HG03159 (cell line): Measurements from ENCODE around the gene USP13.
A peak's percentile ranks its signal among the peaks of the same experiment; 100 is the strongest.
"Not testable (repeated sequence)": the region's sequence is repeated elsewhere in the genome, so short reads cannot be mapped to it uniquely, and the experiment has no call there.

Source experiments
- ATAC-seq: cut with Tn5 transposase; IDR thresholded peaks from one replicate; pipeline ENCODE4 v1.9.1; 2021; ENCODE audit warnings: mild to moderate bottlenecking, moderate library complexity; ENCODE audit not compliant: unreplicated experiment

The USP13 gene, protein sequence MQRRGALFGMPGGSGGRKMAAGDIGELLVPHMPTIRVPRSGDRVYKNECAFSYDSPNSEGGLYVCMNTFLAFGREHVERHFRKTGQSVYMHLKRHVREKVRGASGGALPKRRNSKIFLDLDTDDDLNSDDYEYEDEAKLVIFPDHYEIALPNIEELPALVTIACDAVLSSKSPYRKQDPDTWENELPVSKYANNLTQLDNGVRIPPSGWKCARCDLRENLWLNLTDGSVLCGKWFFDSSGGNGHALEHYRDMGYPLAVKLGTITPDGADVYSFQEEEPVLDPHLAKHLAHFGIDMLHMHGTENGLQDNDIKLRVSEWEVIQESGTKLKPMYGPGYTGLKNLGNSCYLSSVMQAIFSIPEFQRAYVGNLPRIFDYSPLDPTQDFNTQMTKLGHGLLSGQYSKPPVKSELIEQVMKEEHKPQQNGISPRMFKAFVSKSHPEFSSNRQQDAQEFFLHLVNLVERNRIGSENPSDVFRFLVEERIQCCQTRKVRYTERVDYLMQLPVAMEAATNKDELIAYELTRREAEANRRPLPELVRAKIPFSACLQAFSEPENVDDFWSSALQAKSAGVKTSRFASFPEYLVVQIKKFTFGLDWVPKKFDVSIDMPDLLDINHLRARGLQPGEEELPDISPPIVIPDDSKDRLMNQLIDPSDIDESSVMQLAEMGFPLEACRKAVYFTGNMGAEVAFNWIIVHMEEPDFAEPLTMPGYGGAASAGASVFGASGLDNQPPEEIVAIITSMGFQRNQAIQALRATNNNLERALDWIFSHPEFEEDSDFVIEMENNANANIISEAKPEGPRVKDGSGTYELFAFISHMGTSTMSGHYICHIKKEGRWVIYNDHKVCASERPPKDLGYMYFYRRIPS

DNA sequence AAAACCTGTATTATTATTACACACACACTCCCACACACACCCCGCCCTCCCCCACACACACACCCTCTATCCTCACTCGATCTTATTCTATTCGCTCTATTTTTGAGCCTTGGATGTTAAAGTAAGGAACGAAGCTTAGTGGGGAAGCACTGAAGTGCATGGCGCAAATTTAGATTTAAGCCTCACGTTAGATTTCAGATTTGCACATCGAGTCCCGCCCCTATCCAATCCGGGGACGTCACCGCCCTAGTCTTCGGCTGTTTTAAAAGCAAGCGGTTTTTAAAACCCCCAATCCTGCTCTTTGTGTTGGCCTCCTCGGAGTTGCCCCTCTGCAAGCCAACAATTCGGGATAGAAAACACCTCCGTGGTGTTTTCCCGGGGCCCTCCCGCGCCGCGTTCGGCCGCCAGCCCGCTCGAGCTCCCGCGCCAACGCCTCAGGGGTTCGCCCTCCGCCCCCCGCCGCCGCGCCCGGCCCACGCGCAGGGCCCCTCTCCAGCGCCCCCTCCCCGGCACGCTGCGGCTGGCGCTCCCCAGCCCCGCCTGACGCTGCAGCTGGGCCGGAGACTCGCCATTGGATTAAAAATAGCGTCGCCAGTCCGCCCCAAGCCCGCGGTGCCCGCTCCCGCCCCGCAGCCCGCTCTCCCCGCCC, at the start of gene USP13:
TSS of gene USP13 (plus strand) at position 594 of the 649 bp plus-strand sequence. CDS start 186 bp downstream, outside the sequence.
- ATAC-seq, result peak; percentile 65

DNA sequence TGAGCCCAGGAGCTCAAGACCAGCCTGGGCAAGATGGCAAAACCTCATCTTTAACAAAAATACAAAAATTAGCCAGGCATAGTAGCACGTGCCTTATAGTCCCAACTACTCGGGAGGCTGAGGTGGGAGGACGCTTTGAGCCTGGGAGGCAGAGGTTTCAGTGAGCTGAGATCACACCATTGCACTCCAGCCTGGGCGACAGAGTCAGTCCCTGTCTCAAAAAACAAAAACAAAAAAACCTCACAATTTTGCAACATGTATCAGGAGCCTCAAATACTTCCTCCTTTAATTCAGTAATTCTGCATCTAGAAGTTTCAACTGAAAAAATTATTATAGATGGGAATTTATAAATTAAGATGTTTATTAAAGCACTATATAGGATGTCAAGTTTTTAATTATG, 49.5 kb upstream of the USP13 start:
- no peak for ATAC-seq

DNA sequence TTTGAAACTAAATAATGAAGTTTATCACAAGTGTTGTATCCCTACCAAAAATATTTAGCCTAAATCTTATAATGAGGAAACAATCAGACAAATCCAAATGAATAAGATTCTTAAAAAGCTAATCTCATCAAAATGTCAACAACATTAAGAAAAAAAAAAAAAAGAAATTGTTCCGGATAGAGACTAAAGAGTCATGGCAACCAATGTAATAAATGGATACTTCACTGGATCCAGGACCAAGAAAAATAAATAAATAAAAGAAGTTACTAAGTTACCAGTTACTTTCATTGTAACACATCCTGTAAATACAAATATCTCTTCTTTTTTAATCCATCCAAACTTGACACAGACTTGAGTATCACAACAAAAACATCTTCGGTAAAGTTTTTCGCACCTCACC, 49.0 kb upstream of the USP13 start:
- no peak for ATAC-seq

DNA sequence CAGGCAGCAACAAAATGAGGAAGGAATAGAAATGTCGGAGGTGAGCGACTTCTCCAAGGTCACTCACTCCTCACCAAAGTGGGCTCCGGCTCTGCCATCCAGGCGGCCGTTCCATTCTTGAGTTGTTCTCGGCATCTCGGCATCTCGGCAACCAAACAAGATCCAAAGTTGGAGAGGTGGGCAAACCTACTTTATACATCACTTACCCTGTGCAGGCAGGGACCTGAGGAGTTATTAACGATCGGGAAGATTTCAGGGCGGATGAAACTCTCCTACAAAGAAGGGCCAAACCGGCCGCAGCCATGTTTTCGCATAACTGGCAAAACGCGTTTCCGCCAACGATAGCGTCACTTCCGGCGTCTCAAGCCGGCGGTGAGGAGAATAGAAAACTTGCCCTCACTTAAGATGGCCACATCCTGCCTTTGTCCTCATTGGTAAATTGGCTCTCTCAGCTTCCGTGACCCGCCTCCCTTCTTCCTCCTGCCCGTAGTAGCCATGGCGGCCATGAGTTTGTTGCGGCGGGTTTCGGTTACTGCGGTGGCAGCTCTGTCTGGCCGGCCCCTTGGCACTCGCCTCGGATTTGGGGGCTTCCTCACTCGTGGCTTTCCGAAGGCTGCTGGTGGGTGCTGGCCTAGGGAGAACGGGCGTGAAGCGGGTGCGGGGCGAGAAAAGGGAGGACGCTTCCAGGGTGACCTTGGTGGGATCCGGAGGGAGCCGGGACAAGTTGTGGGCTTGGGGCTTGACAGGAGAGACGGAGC, 48.3 kb upstream of the USP13 start, which contains the start of the genes MRPL47 and NDUFB5:
TSS of gene MRPL47 (minus strand) at position 318 of the 758 bp plus-strand sequence. CDS start at position 304, 14 bp downstream.
TSS of gene NDUFB5 (plus strand) at position 474 of the 758 bp plus-strand sequence. CDS start at position 496, 22 bp downstream.
- ATAC-seq, result peak; percentile 96

DNA sequence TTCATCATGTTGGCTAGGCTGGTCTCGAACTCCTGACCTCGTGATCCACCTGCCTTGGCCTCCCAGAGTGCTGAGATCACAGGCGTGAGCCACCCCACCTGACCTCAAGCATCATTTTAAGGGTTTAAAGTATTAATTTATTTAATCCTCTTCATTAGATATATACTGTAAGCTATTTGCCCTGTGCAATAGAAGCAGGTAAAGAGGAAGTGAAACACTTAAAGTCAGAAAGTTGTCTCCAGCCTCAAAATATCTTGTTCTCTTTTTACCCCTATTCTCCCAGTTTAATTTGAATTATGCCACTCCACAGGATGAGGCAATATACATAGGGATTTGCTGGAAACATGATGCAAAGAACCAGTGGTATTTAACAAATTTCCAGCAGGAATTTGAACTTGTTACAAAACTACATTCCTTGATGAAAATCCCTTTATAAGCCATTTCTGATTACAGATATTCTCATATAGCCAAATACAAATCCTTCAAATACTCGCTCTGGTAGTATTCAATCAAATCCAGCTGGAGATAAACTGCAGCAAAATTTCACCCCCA, 46.2 kb upstream of the USP13 start:
- ATAC-seq, result peak; percentile 20

DNA sequence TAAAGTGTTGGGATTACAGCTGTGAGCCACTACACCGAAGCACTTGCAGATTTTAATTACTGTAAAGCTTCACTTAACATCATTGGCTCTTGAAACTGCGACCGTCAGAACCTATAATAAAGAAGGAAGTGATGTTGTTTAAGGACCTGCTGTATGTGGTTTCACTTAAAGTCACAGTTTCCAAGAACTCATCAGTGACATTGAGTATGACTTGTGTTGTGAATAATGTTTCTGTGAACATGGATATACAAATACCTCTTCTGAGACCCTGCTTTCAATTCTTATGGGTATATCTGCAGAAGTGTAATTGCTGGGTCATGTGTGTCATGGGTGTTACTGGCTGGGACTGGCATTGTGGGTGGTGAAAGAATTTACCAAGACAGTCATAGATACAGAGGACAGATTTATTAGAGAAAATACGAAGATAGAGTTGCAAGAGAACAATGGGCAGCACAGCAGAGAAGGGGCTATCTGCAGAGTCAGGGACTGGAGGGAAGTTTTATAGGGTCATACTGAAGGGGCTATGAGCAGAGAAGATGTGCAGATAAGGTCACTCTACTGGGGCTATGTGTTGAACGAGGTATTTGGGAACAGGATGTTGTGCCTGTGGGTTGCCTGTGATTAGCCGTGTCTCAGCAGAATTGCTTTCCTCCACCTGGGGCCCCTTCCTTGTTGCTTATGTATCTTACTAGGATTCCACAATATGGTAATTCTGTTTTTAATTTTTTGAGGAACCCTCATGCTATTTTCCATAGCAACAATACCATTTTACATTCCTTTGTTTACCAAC, 43.7 kb upstream of the USP13 start:
- ATAC-seq, result peak; percentile 59

DNA sequence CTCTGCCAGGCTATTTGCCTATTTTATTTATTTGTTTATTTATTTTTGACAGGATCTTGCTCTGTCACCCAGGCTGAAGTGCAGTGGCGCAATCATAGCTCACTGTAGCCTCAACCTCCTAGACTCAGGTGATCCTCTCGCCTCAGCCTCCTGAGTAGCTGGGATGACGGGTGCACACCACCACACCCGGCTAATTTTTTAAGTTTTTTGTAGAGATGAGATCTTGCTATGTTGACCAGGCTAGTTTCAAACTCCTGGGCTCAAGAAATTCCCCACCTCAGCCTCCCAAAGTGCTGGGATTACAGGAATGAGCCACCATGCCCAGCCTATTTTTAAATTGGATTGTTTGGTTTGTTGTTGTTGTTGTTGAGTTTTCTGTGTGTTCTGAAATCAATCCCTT, 42.8 kb upstream of the USP13 start:
- ATAC-seq, result no peak

DNA sequence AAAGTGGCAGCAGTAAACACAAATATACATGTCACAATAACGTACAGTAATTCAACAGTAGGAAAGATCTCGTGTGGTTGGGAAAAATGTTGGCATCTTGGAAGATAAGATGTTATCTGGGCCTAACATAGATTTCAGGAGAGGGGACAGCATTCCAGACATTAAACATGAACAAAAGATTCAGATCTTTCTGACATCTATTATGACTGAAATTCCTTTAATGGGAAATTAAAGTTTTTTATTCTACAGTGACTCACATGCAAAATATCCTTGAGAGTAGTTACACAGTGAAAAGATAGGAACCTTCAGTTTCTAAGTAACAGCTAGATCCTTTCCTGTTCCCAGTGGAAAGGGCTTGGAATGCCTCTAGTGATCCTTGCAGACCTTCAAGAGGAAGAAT, 39.0 kb upstream of the USP13 start:
- no peak for ATAC-seq

DNA sequence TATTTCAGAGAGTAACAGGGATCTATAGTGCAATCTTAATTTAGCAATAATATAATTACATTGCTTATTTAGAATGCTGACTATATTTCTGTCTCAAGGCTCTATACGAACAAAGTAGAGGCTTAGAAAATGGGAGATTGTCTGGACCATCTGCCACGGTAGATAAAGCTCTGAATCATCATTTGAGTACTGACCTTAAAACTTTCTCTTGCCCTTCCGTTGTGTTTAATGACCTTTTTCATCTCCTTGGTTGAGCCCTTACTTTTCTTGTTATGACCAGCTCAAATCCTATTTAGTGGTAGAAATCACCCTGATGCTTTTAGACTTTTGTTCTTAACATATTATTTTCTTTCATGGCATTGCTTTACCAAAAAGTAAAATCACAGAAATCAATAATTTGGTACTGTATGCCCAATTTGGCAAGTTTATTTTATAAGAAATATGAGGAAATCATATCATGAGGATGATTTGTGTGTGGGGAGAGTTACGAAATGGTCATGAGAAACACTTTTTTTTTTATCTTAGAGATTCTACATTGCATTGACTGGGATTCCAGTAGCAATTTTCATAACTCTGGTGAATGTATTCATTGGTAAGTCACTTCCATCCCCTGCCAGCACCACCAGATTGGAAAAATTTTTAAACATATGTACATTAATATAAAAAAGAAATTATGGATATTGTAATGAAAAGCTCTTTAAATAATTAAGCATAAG, 37.2 kb upstream of the USP13 start:
- ATAC-seq, result no peak

DNA sequence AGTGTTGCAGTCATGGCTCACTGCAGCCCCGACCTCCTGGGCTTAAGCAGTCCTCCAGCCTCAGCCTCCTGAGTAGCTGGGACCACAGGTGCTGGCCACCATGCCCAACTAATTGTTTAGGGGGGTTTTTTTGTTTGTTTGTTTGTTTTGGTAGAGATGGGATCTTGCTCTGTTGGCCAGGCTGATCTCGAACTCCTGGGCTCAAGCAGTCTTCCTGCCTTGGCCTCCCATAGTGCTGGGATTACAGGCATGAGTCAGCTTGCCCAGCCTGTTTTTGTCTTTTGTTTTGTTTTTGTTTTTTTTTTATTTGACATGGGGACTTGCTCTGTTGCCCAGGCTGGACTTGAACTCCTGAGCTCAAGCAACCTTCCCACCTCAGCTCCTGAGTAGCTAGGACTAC, 30.8 kb upstream of the USP13 start:
- no peak for ATAC-seq

DNA sequence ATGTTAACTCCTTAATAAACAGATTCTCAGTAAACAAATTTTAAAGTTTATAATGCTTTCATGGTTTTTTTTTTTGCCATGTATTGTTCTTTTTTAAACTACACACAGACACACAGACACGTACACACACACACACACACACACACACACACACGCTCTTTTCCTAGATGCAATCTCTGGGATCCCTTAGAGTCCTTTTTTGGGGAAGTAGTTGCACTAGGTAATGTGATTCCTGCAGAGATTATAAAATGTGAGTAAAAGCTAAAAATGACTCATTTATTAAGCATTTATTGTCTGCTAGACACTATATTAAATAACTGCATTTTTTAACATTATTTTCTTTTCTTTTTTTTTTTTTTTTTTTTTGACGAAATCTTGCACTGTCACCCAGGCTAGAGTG, 28.4 kb upstream of the USP13 start:
- no peak for ATAC-seq

DNA sequence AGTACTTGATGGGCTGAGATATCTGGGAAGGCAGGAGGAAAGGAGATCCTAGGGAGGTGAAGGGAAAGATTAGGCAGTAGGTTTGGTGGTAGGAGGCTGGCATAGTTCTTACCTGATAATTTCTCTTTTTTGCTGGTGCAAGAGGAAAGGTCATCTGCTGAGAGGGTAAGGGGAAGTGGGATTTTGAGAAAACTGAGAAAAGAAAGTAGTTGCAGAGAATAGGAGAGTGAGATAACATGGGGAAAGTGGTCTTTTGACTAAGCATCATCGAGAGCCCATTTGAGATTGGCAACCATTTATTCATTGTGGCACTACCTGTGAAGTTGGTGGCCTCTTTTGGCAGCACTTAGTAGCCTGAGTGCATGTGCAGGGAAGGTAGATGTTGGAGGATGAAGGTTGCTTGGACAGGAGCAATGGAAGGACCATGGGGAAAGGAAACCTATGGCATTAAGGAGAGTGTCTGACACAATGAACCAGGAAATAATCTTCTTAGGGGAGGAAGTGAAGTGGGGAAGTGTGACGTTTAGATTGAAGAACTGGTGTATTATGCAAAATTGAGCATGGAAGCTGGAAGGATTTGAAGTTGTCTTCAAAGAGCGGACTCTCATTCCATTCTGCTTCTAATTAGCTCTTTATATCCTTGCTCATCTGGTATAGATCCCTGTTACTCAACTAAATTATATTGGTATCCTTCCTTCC, 21.9 kb upstream of the USP13 start:
- ATAC-seq, result no peak

DNA sequence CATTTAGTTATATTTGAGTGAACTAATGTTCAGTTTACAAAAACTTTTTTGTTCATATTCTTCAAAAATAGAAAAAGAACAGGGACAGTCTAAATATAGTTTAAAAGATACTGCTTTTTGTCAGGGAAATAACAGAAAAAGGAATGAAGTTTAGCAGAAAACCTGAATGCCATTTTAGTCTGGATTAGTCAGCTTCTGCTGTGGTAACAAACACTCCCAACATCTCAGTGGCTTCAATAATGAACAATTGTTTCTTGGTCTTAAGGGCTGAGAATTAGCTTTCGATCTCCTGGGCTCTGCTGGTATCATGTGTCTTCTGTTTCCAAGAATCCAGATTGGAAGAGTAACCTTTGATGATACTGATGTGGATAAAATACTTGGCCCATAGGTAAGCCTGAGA, 12.4 kb upstream of the USP13 start:
- no peak for ATAC-seq

DNA sequence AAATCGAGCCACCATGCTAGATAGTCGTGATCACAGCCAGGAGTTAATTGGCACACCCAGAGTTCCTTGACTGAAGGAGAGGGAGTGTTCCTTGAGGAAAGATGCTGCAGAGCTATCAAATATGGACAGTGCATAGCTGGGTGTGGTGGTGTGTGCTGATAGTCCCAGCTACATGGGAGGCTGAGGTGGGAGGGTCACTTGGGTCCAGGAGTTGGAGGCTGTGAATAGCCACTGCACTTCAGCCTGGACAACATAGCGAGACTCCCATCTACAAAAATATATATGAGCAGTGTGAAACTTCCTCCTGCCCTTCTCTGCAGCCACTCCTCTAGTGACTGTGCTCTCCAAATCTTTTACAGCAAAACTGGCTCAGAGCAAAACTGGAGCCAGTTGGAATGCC, 10.0 kb upstream of the USP13 start:
- no peak for ATAC-seq

DNA sequence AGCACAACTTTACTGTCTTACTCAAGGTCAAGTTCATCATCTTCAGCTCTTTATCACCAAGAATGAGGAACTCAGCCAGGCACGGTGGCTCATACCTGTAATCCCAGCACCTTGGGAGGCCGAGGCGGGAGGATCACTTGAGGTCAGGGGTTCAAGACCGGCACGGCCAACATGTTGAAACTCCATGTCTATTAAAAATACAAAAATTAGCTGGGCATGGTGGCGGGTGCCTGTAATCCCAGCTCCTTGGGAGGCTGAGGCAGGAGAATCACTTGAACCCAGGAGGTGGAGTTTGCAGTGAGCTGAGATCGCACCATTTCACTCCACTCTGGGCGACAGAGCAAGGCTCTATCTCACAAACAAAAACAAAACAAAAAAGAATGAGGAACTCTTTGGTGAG, 9.0 kb upstream of the USP13 start:
- not testable (repeated sequence) for ATAC-seq

DNA sequence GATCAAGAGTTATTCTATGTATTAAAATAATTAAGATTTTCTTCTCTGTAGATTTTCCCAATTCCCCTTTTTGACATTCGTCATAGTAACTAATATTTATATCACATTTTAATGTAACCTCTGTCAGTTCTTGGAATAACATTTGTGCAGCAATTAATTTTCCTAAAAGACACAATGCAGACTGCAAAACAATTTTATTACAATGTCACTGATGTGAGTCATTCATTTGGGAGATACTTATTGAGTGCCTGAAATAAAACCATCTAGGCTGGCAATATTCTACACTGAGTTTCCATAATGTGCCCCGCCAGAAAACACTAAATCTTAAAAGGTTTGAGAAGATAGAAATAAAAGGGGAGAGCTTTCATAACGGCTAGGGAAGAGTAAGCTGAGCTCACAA, 6.7 kb upstream of the USP13 start:
- ATAC-seq, result no peak

DNA sequence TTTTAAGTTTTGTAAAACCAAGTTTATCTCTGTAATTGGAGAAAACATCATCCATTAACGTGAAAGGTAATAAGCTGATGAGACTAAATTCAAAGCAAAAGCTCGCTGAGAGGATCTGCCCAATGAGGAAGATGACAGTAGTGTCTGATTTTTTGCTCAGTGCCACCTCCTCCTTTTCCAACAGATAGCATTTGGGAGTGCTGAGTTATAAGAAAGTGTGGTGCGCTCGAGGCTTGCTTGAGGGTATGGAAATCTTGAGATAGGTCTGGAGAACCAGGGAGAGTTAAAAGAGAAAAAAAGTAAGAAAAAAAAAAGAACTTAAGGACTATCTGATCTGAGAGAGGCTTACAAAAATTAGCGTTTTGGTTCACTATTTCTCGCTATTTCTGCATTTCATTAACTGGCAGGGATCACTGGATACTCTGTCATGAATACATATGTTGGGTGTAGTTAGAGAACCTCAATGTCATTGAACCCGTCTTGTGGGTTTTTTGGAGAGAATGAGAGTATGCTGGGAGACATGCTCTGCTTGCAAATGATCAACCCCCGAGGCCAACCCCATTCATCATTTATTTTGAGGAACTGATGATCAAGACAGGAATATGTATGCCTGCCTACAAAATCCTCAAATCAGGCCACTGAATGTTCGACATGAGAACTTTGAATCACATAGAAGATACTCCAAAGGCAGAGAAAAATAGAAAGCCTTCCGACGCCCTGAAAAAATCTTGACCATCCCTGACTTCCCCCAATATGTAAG, 973 bp upstream of the USP13 start:
- ATAC-seq, result no peak
